ENCODE data around the gene PACSIN2.
A peak's percentile ranks its signal among the peaks of the same experiment; 100 is the strongest.

The PACSIN2 gene

DNA sequence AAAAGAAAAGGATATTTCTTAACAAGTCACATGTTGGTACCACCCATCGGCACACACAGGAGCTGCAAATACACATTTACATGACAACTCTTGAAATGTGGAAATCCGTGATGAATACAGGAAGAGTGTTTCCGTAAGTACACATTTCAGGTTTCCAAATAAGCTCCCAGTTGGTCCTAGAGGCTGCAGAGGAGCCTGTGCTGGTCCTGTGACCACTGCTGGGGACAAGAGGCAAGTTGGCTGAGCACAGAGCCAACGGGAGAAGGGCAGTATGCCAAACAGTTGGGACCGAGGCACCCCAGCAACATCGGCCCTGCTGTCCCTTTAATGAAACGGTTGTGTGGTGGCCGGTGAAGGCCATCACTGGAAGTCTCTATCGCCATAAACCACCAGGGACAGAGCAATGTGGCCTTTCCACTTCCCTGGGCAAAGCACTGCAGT, 119.4 kb downstream of the PACSIN2 start:
- peak overlapping the region; percentile 14 for H3K4me3 ChIP-seq (ENCODE audit: low read depth, low read length)
- peak; percentile 10 for DNase-seq (ENCODE audit: low read depth)
- TF ChIP-seq, protein P1, sequence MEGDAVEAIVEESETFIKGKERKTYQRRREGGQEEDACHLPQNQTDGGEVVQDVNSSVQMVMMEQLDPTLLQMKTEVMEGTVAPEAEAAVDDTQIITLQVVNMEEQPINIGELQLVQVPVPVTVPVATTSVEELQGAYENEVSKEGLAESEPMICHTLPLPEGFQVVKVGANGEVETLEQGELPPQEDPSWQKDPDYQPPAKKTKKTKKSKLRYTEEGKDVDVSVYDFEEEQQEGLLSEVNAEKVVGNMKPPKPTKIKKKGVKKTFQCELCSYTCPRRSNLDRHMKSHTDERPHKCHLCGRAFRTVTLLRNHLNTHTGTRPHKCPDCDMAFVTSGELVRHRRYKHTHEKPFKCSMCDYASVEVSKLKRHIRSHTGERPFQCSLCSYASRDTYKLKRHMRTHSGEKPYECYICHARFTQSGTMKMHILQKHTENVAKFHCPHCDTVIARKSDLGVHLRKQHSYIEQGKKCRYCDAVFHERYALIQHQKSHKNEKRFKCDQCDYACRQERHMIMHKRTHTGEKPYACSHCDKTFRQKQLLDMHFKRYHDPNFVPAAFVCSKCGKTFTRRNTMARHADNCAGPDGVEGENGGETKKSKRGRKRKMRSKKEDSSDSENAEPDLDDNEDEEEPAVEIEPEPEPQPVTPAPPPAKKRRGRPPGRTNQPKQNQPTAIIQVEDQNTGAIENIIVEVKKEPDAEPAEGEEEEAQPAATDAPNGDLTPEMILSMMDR (IDR thresholded peaks at IDR 0.05; ENCODE audit: insufficient read depth, low read depth, low read length, missing control alignments): no peak

DNA sequence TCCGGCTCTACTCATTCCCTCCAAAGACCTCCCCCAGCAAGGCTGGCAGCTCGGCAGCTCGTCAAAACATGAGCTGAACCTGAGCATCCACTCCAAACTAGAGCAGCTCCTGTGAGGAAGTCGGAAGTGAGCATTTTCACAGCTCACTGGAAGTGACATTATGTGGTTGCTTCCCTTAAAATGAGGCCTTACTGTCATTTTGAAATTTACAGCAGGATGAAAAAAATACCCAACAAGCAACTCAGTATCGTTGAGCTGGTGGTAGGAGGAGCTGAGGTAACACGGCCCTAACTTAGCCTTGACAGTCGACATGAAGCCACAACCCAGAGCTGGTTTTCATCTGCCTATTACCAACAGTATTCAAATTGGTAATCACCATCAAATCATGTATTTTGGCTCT, 119.9 kb downstream of the PACSIN2 start:
- peak; percentile 82 for DNase-seq (ENCODE audit: low read depth)
- no peak overlapping the region for H3K4me3 ChIP-seq (ENCODE audit: low read depth, low read length)
- TF ChIP-seq, protein P1 (IDR thresholded peaks at IDR 0.05; ENCODE audit: insufficient read depth, low read depth, low read length, missing control alignments): no peak

DNA sequence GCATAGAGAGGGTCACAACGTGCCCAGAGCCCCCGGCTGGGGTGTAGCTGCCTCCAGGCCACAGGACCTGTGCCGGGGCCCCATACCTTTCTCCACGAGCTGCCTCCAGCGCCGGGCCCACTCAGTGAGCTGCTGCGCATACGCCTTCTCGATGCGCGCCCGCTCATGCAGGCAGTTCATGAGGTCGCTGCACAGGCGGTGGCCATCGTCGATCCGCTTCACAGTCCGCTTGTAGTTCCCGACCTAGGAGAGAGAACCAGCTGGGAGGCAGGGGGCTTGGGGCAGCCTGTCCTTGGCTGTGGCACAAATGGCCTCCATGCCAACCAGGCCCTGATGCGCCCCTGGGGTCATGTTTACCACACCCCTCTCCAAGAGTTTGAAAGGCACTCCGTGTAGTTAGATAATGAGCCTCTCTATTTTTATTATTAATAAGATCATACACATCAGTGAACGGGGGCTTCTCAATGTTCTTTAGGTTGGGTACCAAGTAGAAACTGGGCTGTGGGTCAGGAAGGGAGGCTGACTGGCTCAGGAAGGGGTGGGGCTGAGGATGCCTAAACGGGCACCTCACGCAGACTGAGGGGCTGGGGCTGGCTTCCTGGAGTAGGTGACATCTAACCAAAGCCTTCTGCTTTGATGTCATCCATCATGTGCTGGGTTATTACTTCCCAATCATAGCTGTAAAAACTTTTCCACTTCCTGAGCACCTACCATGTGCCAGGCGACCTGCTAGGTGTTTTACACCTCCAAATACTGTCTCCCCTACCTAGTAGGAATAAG, 121.4 kb downstream of the PACSIN2 start:
- H3K4me3 ChIP-seq (ENCODE audit: low read depth, low read length): no peak overlapping the region
- no peak for DNase-seq (ENCODE audit: low read depth)
- TF ChIP-seq, protein P1 (IDR thresholded peaks at IDR 0.05; ENCODE audit: insufficient read depth, low read depth, low read length, missing control alignments): no peak

DNA sequence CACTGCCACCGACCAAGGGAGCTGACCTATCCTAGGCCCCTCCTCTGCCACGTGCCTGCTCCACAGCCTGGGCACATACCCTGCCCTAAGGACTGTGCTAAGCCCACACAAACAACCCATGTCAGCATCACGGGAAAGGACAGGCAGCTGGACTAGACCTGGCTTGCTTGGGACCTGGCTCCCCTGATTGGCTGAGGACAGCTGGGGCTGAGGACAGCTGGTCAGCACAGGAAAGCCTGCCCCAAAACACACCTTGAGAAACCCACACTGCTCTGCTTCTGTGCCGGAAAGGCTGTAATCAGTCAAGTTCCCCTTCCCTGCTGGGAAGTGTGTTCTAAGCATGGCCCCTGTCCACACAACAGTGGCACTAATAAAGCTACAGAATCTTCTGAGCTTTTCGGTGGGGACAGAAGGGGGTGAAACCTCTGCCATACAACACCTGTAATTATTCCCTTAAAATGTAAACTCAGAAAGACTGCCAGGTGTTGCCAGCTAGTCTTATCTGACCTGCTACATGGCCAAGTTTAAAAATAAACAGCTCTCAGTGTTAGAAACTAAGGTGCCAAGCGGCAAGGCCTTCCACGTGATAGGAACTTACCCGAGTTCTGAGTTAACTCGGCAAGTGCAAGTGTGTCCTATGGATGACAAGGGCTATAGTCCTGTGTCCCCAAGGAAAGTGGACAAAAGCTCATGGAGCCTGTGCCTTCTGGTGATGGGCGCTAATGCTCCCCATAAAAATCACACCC, 122.2 kb downstream of the PACSIN2 start:
- TF ChIP-seq, protein P1 (IDR thresholded peaks at IDR 0.05; ENCODE audit: insufficient read depth, low read depth, low read length, missing control alignments): no peak
- no peak overlapping the region for H3K4me3 ChIP-seq (ENCODE audit: low read depth, low read length)
- peak; percentile 67 for DNase-seq (ENCODE audit: low read depth)

DNA sequence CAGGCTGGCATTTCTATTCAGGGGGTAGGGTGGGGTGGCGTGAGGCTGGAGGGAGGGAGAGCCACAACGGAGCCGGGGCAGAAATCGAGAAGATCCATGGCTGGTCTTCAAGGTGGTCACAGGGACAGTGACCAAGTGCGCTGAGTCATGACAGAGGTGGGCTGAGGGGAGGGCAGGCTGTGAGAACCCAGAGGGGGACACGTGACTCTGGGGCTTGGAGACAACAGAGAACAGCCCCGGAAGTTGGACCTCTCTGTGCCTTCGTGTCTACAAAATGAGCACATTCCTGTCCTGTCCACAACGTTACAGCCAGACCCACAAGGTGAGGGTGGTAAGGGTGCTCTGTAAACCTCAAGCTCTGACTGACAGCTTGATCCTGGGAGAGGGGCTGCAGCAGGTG, 122.8 kb downstream of the PACSIN2 start:
- TF ChIP-seq, protein P1 (IDR thresholded peaks at IDR 0.05; ENCODE audit: insufficient read depth, low read depth, low read length, missing control alignments): no peak
- no peak overlapping the region for H3K4me3 ChIP-seq (ENCODE audit: low read depth, low read length)
- DNase-seq (ENCODE audit: low read depth): peak; percentile 31

DNA sequence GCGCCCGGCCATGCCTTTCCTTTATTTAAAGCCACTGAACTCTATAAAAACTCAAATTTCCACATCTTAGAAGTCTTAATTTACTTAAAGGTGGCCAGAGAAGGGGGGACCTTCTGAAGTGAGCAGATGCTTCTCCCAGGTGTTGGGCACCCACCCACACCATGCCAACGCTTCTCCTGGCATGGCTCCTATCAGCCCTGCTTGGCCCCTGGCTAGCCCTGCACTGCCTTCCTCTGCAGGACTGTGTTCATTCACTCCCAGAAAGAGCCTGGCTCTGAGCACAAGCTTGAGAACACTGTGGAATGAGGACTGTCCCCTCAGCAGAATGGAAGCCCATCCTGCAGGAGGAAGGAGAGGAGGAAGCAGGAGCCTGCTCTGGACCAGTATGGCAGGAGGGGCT, 123.3 kb downstream of the PACSIN2 start:
- TF ChIP-seq, protein P1 (IDR thresholded peaks at IDR 0.05; ENCODE audit: insufficient read depth, low read depth, low read length, missing control alignments): no peak

More for the DNA sequence above, 123.3 kb downstream of the PACSIN2 start:
- DNase-seq (ENCODE audit: low read depth): no peak
- H3K4me3 ChIP-seq (ENCODE audit: low read depth, low read length): no peak overlapping the region
